Upper lobe of right lung (tissue), 1 donor: Measurements from ENCODE around the gene NCF4. TPM values are rescaled to one million over a fixed set of nuclear protein-coding genes. Genes with fewer than 3 reads are reported as not detected.

ENCODE experiments used
- ATAC-seq: fragments of 200-7000 bp; cut with Tn5 transposase; one replicate; pipeline ENCODE4 v1.9.1; 2020; ENCODE audit warnings: mild to moderate bottlenecking, moderate library complexity
- DNase-seq: peaks from one replicate; pipeline ENCODE4 v3.0.0-alpha.2; 2020
- H3K27ac ChIP-seq: fragments of 200-600 bp; one replicate; pipeline ENCODE4 v1.8.0; 2022
- H3K27me3 ChIP-seq: fragments of 200-600 bp; one replicate; pipeline ENCODE4 v1.8.0; 2022; ENCODE audit warnings: mild to moderate bottlenecking
- H3K36me3 ChIP-seq: fragments of 200-600 bp; one replicate; pipeline ENCODE4 v1.8.0; 2022
- H3K4me1 ChIP-seq: fragments of 200-600 bp; one replicate; pipeline ENCODE4 v1.8.0; 2022
- H3K4me3 ChIP-seq: fragments of 200-600 bp; one replicate; pipeline ENCODE4 v1.8.0; 2022; ENCODE audit warnings: mild to moderate bottlenecking
- H3K9me3 ChIP-seq: fragments of 200-600 bp; one replicate; pipeline ENCODE4 v1.8.0; 2022
- CTCF ChIP-seq: fragments of 200-600 bp; IDR thresholded peaks from one replicate; pipeline ENCODE4 v1.8.0; 2022; ENCODE audit warnings: antibody characterized with exemption
- intact Hi-C: fragments of 100-400 bp; cut with DNase I; formaldehyde crosslinking; loops from one replicate; pipeline ENCODE4 v1.11.0; 2022
- total RNA-seq: library from RNA; stranded (reverse); fragmentation: NEBNext Ultra II Directional; extraction: Animal tissue kit (Norgen Biotek cat#: 25700); gene quantifications from one replicate; pipeline ENCODE4 v1.2.1, GENCODE V29; 2021
- donor health status: DM: no; HTN: yes; CAD: no; lungs with severe emphysema.

NCF4 gene
- total RNA-seq, 1 donor from 2014 or later, result 37.0 TPM

GRCh38 chr22:36898690-36899089 is 37.9 kb downstream of the NCF4 start:
- Histone ChIP-seq H3K27me3 (no peaks in the 10 kb centered on the region), H3K27ac (no peak overlapping the region), H3K36me3 (no peaks in the 10 kb centered on the region), H3K4me3 (no peak overlapping the region), H3K9me3 (no peaks in the 10 kb centered on the region), H3K4me1 (no peaks in the 10 kb centered on the region)
- intact Hi-C loops, result no loop called here
- ATAC-seq, result no peak
- no peak for TF ChIP-seq CTCF
- no peak for DNase-seq

GRCh38 chr22:36899498-36899897 is 38.7 kb downstream of the NCF4 start:
- ATAC-seq, result no peak
- no peaks in the 10 kb centered on the region for H3K36me3 ChIP-seq
- no peaks in the 10 kb centered on the region for H3K27me3 ChIP-seq
- no peak for TF ChIP-seq CTCF
- no peak overlapping the region for H3K4me3 ChIP-seq
- no peaks in the 10 kb centered on the region for H3K9me3 ChIP-seq
- H3K4me1 ChIP-seq, result no peaks in the 10 kb centered on the region
- intact Hi-C loops, result no loop called here
- no peak for DNase-seq
- H3K27ac ChIP-seq, result no peak overlapping the region

GRCh38 chr22:36900225-36900624 is 39.4 kb downstream of the NCF4 start:
- no peak for TF ChIP-seq CTCF
- ATAC-seq (peak; percentile 47), DNase-seq (no peak)
- Histone ChIP-seq H3K4me3 (no peak overlapping the region), H3K27ac (no peak overlapping the region), H3K27me3 (no peaks in the 10 kb centered on the region), H3K4me1 (no peaks in the 10 kb centered on the region), H3K9me3 (no peaks in the 10 kb centered on the region), H3K36me3 (no peaks in the 10 kb centered on the region)
- intact Hi-C loops, result no loop called here

- intact Hi-C loops, result no loop called here
- H3K27ac ChIP-seq, result no peak overlapping the region
- ATAC-seq, result no peak
Measured at GRCh38 chr22:36900880-36901279, 40.1 kb downstream of the NCF4 start.

GRCh38 chr22:36901411-36902142 is 40.8 kb downstream of the NCF4 start:
- Histone ChIP-seq H3K4me1 (no peaks in the 10 kb centered on the region), H3K27ac (peak overlapping the region; percentile 12), H3K4me3 (no peak overlapping the region), H3K36me3 (no peaks in the 10 kb centered on the region), H3K27me3 (no peaks in the 10 kb centered on the region), H3K9me3 (no peaks in the 10 kb centered on the region)
- no peak for DNase-seq
- no peak for TF ChIP-seq CTCF
- no peak for ATAC-seq
- intact Hi-C loops, result no loop called here

More at GRCh38 chr22:36900880-36901279, 40.1 kb downstream of the NCF4 start:
- H3K4me3 ChIP-seq, result no peak overlapping the region
- no peaks in the 10 kb centered on the region for H3K9me3 ChIP-seq
- no peaks in the 10 kb centered on the region for H3K4me1 ChIP-seq
- H3K27me3 ChIP-seq, result no peaks in the 10 kb centered on the region
- no peak for TF ChIP-seq CTCF
- no peaks in the 10 kb centered on the region for H3K36me3 ChIP-seq
- no peak for DNase-seq
